ENCODE results near the gene PFDN1. TPM values are rescaled to one million over a fixed set of nuclear protein-coding genes. Genes with fewer than 3 reads are reported as not detected.
"Not testable (repeated sequence)": the region's sequence is repeated elsewhere in the genome, so short reads cannot be mapped to it uniquely, and the experiment has no call there.

Gene PFDN1
- total RNA-seq, 1 donor from 2014 or later: 68.7 TPM

- ATAC-seq (ENCODE audit: poor library complexity) (peak; percentile 79), DNase-seq (no peak)
- intact Hi-C loops (cut with DNase I): no loop called here
These were observed 96.9 kb downstream of the PFDN1 start for GRCh38 chr5:140205952-140206351.

GRCh38 chr5:140205216-140205615 is 97.7 kb downstream of the PFDN1 start:
- intact Hi-C loops (cut with DNase I): no loop called here
- DNase-seq: no peak
- ATAC-seq (ENCODE audit: poor library complexity): peak; percentile 76

DNA sequence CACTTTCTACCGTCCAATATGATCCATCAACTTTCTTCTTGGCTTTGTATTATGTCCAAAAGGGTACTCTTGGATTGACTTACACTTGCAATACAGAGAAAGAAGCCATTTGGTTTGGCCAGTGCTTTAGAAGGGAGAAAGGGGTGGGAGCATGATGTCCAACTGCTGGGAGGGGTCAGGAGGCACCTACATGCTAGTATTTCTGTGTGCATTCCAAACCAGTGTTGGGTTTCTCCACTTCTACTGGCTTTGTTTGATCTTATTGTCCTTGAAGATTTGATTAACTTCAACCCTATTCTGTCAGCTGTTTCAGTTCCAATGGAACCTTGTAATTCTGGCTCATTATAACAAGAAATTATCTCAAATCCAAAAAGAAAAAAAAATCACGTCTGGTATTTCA is 100.3 kb downstream of the PFDN1 start:
- no peak for ATAC-seq (ENCODE audit: poor library complexity)
- intact Hi-C loops (cut with DNase I): no loop called here
- DNase-seq: no peak

GRCh38 chr5:140202078-140202477 is 100.8 kb downstream of the PFDN1 start:
- no peak for ATAC-seq (ENCODE audit: poor library complexity)
- intact Hi-C loops (cut with DNase I): no loop called here
- no peak for DNase-seq

DNA sequence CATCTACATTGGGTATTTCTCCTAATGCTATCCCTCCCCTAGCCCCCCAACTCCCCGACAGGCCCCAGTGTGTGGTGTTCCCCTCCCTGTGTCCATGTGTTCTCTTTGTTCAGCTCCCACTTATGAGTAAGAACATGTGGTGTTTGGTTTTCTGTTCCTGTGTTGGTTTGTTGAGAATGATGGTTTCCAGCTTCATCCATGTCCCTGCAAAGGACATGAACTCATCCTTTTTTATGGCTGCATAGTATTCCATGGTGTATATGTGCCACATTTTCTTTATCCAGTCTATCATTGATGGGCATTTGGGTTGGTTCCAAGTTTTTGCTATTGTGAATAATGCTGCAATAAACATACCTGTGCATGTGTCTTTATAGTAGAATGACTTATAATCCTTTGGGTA is 104.0 kb downstream of the PFDN1 start:
- intact Hi-C loops (cut with DNase I); ATAC-seq (ENCODE audit: poor library complexity); DNase-seq: not testable (repeated sequence)

DNA sequence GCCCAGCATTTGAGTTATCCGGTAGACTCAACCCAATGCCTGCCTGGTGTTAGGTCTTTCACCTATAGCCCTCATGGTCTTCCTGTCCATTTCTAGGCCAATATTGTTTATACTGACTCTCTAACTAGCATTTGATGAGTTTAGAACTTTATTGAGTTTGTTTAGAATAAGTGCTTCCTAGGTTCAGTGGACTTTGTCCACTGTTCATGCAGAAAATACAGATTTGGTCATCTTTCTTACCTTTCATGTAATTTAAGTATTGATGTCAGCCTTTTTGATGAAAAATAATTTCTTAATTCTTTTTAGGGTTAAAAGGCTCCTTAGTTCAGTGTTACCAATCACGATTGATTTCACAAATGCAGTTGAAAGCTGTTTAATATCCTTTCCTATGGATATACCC is 105.9 kb downstream of the PFDN1 start:
- DNase-seq: no peak
- intact Hi-C loops (cut with DNase I): no loop called here
- ATAC-seq (ENCODE audit: poor library complexity): no peak

GRCh38 chr5:140196115-140196814 is 106.6 kb downstream of the PFDN1 start:
- ATAC-seq (ENCODE audit: poor library complexity) (no peak), DNase-seq (no peak)
- intact Hi-C loops (cut with DNase I): no loop called here

Other genes with a start within 250 kb of the PFDN1 start
- gene PURA, start 189.0 kb downstream of the PFDN1 start, total RNA-seq: 22.2 TPM
- 10.4 TPM for gene IGIP, start 177.2 kb downstream of the PFDN1 start, total RNA-seq
- 58.3 TPM for gene CYSTM1, start 127.9 kb downstream of the PFDN1 start, total RNA-seq
- gene HBEGF, start 43.5 kb upstream of the PFDN1 start, total RNA-seq: 21.7 TPM
- not detected for gene SLC4A9, start 57.1 kb upstream of the PFDN1 start, total RNA-seq
- gene ANKHD1, start 98.7 kb upstream of the PFDN1 start, total RNA-seq: 55.8 TPM
- 12.0 TPM for gene EIF4EBP3, start 244.6 kb upstream of the PFDN1 start, total RNA-seq

All from Right ventricle myocardium superior (tissue), 1 donor.